Kidney (tissue), 14 donors: Measurements from ENCODE around the gene DUSP9. TPM values are rescaled to one million over a fixed set of nuclear protein-coding genes. Genes with fewer than 3 reads are reported as not detected.

Source experiments
- DNase-seq, 5 donors: peaks; one replicate each; pipeline ENCODE4 v3.0.0-alpha.2; 2013 to 2020
- FAIRE-seq: peaks from 2 replicates; lab custom pipeline; 2012; peaks lifted over from hg19 to GRCh38; lab: Jason Lieb, UNC
- H3K27ac ChIP-seq, 2 donors: one replicate each; pipeline ENCODE4 v1.7.0; 2013; ENCODE audit warnings: low read depth in 2 of 2, low read length in 2 of 2, inconsistent platforms in 1 of 2
- H3K27me3 ChIP-seq: one replicate; pipeline ENCODE4 v1.7.1; 2013; ENCODE audit warnings: low read length, inconsistent platforms; ENCODE audit not compliant: control insufficient read depth, insufficient read depth
- H3K36me3 ChIP-seq, 3 donors: one replicate each; pipeline versions ENCODE4 v1.7.0 to v1.7.1; 2013; ENCODE audit warnings: low read length in 3 of 3, control low read depth in 1 of 3, inconsistent platforms in 1 of 3; ENCODE audit not compliant: insufficient read depth in 3 of 3, control insufficient read depth in 2 of 3
- H3K4me1 ChIP-seq, 3 donors: one replicate each; pipeline versions ENCODE4 v1.7.0 to v1.7.1; 2013; ENCODE audit warnings: low read length in 3 of 3, inconsistent platforms in 1 of 3, low read depth in 1 of 3; ENCODE audit not compliant: control insufficient read depth in 2 of 3, insufficient read depth in 2 of 3
- H3K4me3 ChIP-seq, 3 donors: one replicate each; pipeline versions ENCODE4 v1.7.0 to v1.8.1; 2013; ENCODE audit warnings: low read length in 3 of 3, control low read depth in 1 of 3, inconsistent platforms in 1 of 3
- H3K9ac ChIP-seq, 3 donors: one replicate each; pipeline versions ENCODE4 v1.7.0 to v1.7.1; 2013; ENCODE audit warnings: low read length in 3 of 3, control low read depth in 1 of 3, inconsistent platforms in 1 of 3
- H3K9me3 ChIP-seq, 3 donors: one replicate each; pipeline versions ENCODE4 v1.7.0 to v1.7.1; 2013; ENCODE audit warnings: low read length in 3 of 3, control low read depth in 1 of 3, inconsistent platforms in 1 of 3; ENCODE audit not compliant: control insufficient read depth in 2 of 3, insufficient read depth in 1 of 3
- intact Hi-C: fragments of 100-400 bp; cut with DNase I; formaldehyde crosslinking; loops from one replicate; pipeline ENCODE4 v1.11.1; 2022
- polyA plus RNA-seq: library from polyadenylated mRNA; stranded (reverse); fragments of 350-450 nt; fragmentation: Illumina TruSeq; extraction: RNeasy Lipid Tissue Mini Kit (QIAGEN cat#74804); gene quantifications from one replicate; pipeline ENCODE4 v1.2.3, GENCODE V29; 2014; ENCODE audit warnings: low read depth, low replicate concordance; ENCODE audit not compliant: insufficient read depth
- total RNA-seq: library from RNA; stranded (reverse); fragmentation: NEBNext Ultra II Directional; extraction: Animal tissue kit (Norgen Biotek cat#: 25700); gene quantifications from one replicate; pipeline ENCODE4 v1.2.1, GENCODE V29; 2021
- TF ChIP-seq, protein P1 (sequence below): IDR thresholded peaks from 3 replicates; pipeline ENCODE4 v1.5.1; 2012; ENCODE audit warnings: mild to moderate bottlenecking, moderate library complexity, borderline replicate concordance; ENCODE audit not compliant: insufficient read depth; ENCODE audit errors: extremely low read depth
- donor health status: control.
- donor health status: control.
- donor health status: control.
- donor health status: control.
- donor health status: control.
- donor health status: DM: yes; HTN: yes; CAD: no.
- donor health status: Normal renal cell carcinoma (clear cell type).

The DUSP9 gene
- total and polyA plus RNA-seq, 2 donors from 2014 or later: 4.7 to 81.4 TPM

DNA sequence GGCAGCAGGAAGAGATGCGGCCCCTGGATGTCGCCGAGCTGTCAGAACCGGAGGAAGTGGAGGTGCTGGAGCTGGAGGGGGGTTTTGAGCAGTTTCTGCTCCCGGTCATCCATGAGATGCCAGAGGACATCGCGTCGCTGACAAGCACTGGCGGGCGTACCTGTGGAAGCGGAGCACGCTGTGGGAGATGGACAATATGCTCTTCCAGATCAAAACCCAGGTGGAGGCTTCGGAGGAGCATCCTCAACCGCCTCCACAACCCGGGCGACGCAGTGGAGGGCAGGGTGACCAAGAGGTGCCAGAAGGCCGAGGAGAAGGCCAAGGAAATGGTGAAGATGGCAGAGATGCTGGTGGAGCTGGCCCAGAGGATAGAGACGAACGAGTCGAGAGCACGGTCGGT is 40.5 kb upstream of the DUSP9 start:
- FAIRE-seq (no peak), DNase-seq (no peak)
- Histone ChIP-seq H3K4me3 (no peak overlapping the region), H3K4me1 (peaks cover 0 to 6% (median 0%) of the 10 kb centered on the region in 3 donors), H3K9me3 (no peaks in the 10 kb centered on the region), H3K27me3 (no peaks in the 10 kb centered on the region), H3K36me3 (no peaks in the 10 kb centered on the region), H3K9ac (no peak overlapping the region), H3K27ac (no peak overlapping the region)
- TF ChIP-seq, protein P1, sequence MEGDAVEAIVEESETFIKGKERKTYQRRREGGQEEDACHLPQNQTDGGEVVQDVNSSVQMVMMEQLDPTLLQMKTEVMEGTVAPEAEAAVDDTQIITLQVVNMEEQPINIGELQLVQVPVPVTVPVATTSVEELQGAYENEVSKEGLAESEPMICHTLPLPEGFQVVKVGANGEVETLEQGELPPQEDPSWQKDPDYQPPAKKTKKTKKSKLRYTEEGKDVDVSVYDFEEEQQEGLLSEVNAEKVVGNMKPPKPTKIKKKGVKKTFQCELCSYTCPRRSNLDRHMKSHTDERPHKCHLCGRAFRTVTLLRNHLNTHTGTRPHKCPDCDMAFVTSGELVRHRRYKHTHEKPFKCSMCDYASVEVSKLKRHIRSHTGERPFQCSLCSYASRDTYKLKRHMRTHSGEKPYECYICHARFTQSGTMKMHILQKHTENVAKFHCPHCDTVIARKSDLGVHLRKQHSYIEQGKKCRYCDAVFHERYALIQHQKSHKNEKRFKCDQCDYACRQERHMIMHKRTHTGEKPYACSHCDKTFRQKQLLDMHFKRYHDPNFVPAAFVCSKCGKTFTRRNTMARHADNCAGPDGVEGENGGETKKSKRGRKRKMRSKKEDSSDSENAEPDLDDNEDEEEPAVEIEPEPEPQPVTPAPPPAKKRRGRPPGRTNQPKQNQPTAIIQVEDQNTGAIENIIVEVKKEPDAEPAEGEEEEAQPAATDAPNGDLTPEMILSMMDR: no peak
- intact Hi-C loops: no loop called here

DNA sequence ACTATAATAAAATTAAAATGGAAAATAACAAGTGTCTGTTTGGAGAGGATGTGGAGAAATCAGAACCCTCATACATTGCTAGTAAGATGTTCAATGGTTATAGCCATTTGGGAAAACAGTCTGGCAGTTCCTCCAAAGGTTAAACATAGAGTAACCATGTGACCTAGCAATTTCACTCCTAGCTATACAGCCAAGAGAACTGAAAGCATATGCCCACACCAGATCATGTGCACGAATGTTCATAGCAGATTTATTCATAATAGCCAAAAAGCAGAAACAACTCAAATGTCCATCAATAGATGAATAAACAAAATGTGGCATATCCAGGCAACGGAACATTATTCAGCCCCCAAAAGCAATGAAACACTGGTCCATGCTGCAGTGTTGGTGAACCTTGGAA is 38.6 kb upstream of the DUSP9 start:
- no peak for DNase-seq
- Histone ChIP-seq H3K9me3 (no peaks in the 10 kb centered on the region), H3K4me1 (peaks cover 0 to 6% (median 0%) of the 10 kb centered on the region in 3 donors), H3K27ac (no peak overlapping the region), H3K27me3 (no peaks in the 10 kb centered on the region), H3K36me3 (no peaks in the 10 kb centered on the region), H3K4me3 (no peak overlapping the region), H3K9ac (no peak overlapping the region)
- intact Hi-C loops: no loop called here
- TF ChIP-seq, protein P1: no peak
- FAIRE-seq: no peak

DNA sequence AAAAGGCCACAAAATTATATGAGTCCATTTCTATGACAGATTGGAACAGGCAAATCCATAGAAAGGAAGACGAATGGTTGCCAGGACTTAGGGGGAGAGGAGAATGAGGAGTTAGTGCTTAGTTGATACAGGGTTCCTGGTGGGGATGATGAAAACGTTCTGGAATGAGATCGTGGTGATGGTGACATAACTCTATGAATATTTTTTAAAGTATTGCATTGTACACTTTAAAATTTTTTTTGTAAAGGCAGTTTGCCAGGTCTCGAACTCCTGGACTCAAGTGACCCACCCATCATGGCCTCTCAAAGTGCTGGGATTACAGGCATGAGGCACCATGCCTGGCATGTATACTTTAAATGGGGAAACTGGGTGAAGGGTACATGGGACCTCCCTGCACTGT is 38.2 kb upstream of the DUSP9 start:
- no peaks in the 10 kb centered on the region for H3K36me3 ChIP-seq
- FAIRE-seq: no peak
- H3K9ac ChIP-seq: no peak overlapping the region
- no peak overlapping the region for H3K4me3 ChIP-seq
- H3K9me3 ChIP-seq: no peaks in the 10 kb centered on the region
- intact Hi-C loops: no loop called here
- TF ChIP-seq, protein P1: no peak
- H3K27ac ChIP-seq: no peak overlapping the region
- no peak for DNase-seq
- no peaks in the 10 kb centered on the region for H3K27me3 ChIP-seq
- H3K4me1 ChIP-seq: peaks cover 0 to 6% (median 0%) of the 10 kb centered on the region in 3 donors
